PC-9 (cell line): Measurements from ENCODE around the gene MEF2B. TPM values are rescaled to one million over a fixed set of nuclear protein-coding genes. Genes with fewer than 3 reads are reported as not detected.

Experiments used
- BruUV-seq: library from RNA; stranded (reverse); fragments of 400-500 nt; replicated peaks from 2 replicates; lab custom pipeline; 2021; lab: Mats Ljungman, UMichigan
- CTCF ChIA-PET: fragments of 300-600 bp; sonication (Branson Sonifier 250); formaldehyde crosslinking; loops from one replicate; lab custom pipeline; 2022; ENCODE audit warnings: antibody characterized with exemption; lab: Charles Lee
- POLR2A ChIA-PET: fragments of 300-600 bp; sonication (Branson Sonifier 250); formaldehyde crosslinking; loops from one replicate; lab custom pipeline; 2022; ENCODE audit warnings: antibody characterized with exemption; ENCODE audit not compliant: unreplicated experiment; lab: Charles Lee
- DNase-seq, 2 experiments: peaks; one replicate each; pipeline versions ENCODE4 v3.0.0 to v3.0.0-alpha.2; 2015 to 2022; ENCODE audit warnings: mixed read lengths in 1 of 2
- H2AFZ ChIP-seq: fragments of 200-600 bp; sonication (generic); 2 replicates; pipeline ENCODE4 v1.8.1; 2017; ENCODE audit warnings: antibody characterized with exemption
- H3F3A ChIP-seq: fragments of 200-600 bp; sonication (generic); 2 replicates; pipeline ENCODE4 v1.8.1; 2017; ENCODE audit warnings: antibody characterized with exemption, mild to moderate bottlenecking, low read depth; ENCODE audit not compliant: insufficient read depth
- H3K27ac ChIP-seq: fragments of 200-600 bp; sonication (generic); 2 replicates; pipeline ENCODE4 v1.6.1; 2016; ENCODE audit warnings: mixed run types
- H3K27me3 ChIP-seq: fragments of 200-600 bp; sonication (generic); 2 replicates; pipeline ENCODE4 v1.6.1; 2016; ENCODE audit warnings: low read depth, mixed run types; ENCODE audit not compliant: insufficient read depth
- H3K36me3 ChIP-seq: fragments of 200-600 bp; sonication (generic); 2 replicates; pipeline ENCODE4 v1.6.1; 2016; ENCODE audit warnings: low read depth, mixed run types
- H3K4me1 ChIP-seq: fragments of 200-600 bp; sonication (generic); replicated peaks from 2 replicates; pipeline ENCODE4 v1.6.1; 2016; ENCODE audit warnings: mixed run types; ENCODE audit not compliant: insufficient read depth
- H3K4me2 ChIP-seq: fragments of 200-600 bp; sonication (generic); 2 replicates; pipeline ENCODE4 v1.6.1; 2017; ENCODE audit warnings: mixed run types
- H3K4me3 ChIP-seq: fragments of 200-600 bp; sonication (generic); 2 replicates; pipeline ENCODE4 v1.6.1; 2016; ENCODE audit warnings: mixed run types
- H3K79me2 ChIP-seq: fragments of 200-600 bp; sonication (generic); 2 replicates; pipeline ENCODE4 v1.6.1; 2017; ENCODE audit warnings: low read depth, mixed run types
- H3K9me2 ChIP-seq: fragments of 200-600 bp; sonication (generic); 2 replicates; pipeline ENCODE4 v1.8.1; 2017; ENCODE audit warnings: mild to moderate bottlenecking; ENCODE audit not compliant: insufficient read depth
- H3K9me3 ChIP-seq: fragments of 200-600 bp; sonication (generic); 2 replicates; pipeline ENCODE4 v1.8.1; 2016; ENCODE audit warnings: low read depth; ENCODE audit not compliant: insufficient read depth
- H4K20me1 ChIP-seq: fragments of 200-600 bp; sonication (generic); 2 replicates; pipeline ENCODE4 v1.8.1; 2017; ENCODE audit not compliant: insufficient read depth
- CTCF ChIP-seq: fragments of 200-600 bp; sonication (generic); conservative IDR thresholded peaks from 2 replicates; pipeline ENCODE4 v1.6.1; 2017; ENCODE audit warnings: mixed run types, antibody characterized with exemption, mild to moderate bottlenecking, moderate library complexity
- EZH2 ChIP-seq: fragments of 200-600 bp; sonication (generic); IDR thresholded peaks from 2 replicates; pipeline ENCODE4 v1.8.0; 2017; ENCODE audit warnings: antibody characterized with exemption, low read depth
- intact Hi-C: fragments of 100-400 bp; cut with micrococcal nuclease; formaldehyde crosslinking; loops from one replicate; pipeline ENCODE4 v1.10.0; 2022; ENCODE audit not compliant: unreplicated experiment
- total RNA-seq: library from RNA; stranded (reverse); gene quantifications from 2 replicates; pipeline ENCODE4 v1.2.3, GENCODE V29; 2021

MEF2B gene
- total RNA-seq, 1 experiment from 2014 or later = 1.8 TPM

GRCh38 chr19:19134687-19135158 lies 35.3 kb downstream of the MEF2B start:
- ChIA-PET POLR2A (no interaction called here), CTCF (no interaction called here)
- Histone ChIP-seq H3K79me2 (peaks cover 12% of the 10 kb centered on the region), H3K9me2 (no peaks in the 10 kb centered on the region), H3K27ac (no peak overlapping the region), H3K9me3 (no peaks in the 10 kb centered on the region; the same call in 1 of the 2 replicates), H3K27me3 (no peaks in the 10 kb centered on the region), H2AFZ (no peak overlapping the region), H3K4me3 (no peak overlapping the region), H3K4me1 (peaks cover 9% of the 10 kb centered on the region), H3F3A (peaks cover 8% of the 10 kb centered on the region; the same call in 1 of the 2 replicates), H3K36me3 (0 out of 2 replicates have a peak, but pooled peaks cover 4% of the 10 kb centered on the region), H3K4me2 (no peak overlapping the region), H4K20me1 (0 out of 2 replicates have a peak, but pooled peaks cover 3% of the 10 kb centered on the region)
- no peak for DNase-seq
- TF ChIP-seq CTCF (no peak), EZH2 (no peak)
- intact Hi-C loops = loop anchor here (5.0 kb wide), 1 partner anchor 508 kb away; the partner anchor contains the start of gene GMIP
- no TSS peak for BruUV-seq

- Histone ChIP-seq H3K36me3 (0 out of 2 replicates have a peak, but pooled peaks cover 4% of the 10 kb centered on the region), H4K20me1 (0 out of 2 replicates have a peak, but pooled peaks cover 3% of the 10 kb centered on the region), H3K27me3 (no peaks in the 10 kb centered on the region), H3F3A (peaks cover 4% of the 10 kb centered on the region; the same call in 1 of the 2 replicates), H3K4me3 (no peak overlapping the region), H3K4me2 (no peak overlapping the region), H3K79me2 (peaks cover 12% of the 10 kb centered on the region), H3K27ac (no peak overlapping the region), H3K9me3 (no peaks in the 10 kb centered on the region; the same call in 1 of the 2 replicates), H2AFZ (no peak overlapping the region), H3K4me1 (peaks cover 9% of the 10 kb centered on the region), H3K9me2 (no peaks in the 10 kb centered on the region)
- BruUV-seq = no TSS peak
- ChIA-PET POLR2A (no interaction called here), CTCF (no interaction called here)
- no peak for TF ChIP-seq CTCF
- no peak for TF ChIP-seq EZH2
- no peak for DNase-seq
- intact Hi-C loops = no loop called here
Observed at GRCh38 chr19:19133985-19134384, 36.1 kb downstream of the MEF2B start.

DNA sequence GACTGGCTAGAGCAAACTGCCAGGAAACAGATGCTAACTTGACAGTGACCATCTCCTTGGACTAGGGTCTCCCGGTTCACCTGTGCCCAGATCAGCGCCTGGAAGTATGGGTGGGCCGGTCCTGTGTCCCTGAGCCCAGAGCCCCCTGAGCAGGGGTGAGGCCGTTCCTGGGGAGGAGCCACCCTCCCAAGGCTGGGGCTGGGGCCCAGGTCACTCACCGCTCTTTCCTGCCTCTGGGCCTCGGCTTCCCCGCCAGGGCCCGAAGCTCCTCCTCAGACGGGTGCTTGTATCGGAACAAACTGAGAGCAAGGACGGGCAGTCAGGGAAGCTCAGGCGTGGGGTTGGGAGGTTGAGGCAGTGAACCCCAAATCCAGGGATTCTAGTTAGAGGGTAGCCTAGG lies 37.2 kb downstream of the MEF2B start:
- peaks cover 9% of the 10 kb centered on the region for H3K4me1 ChIP-seq
- intact Hi-C loops = no loop called here
- H3K4me3 ChIP-seq = no peak overlapping the region
- ChIA-PET CTCF (no interaction called here), POLR2A (no interaction called here)
- H3K4me2 ChIP-seq = no peak overlapping the region
- no peak for DNase-seq
- no peak overlapping the region for H3K27ac ChIP-seq
- no TSS peak for BruUV-seq
- peaks cover 5% of the 10 kb centered on the region; the same call in 1 of the 2 replicates for H4K20me1 ChIP-seq
- 0 out of 2 replicates have a peak, but pooled peaks cover 4% of the 10 kb centered on the region for H3K36me3 ChIP-seq
- no peak overlapping the region for H2AFZ ChIP-seq
- H3K9me3 ChIP-seq = no peaks in the 10 kb centered on the region; the same call in 1 of the 2 replicates
- H3K9me2 ChIP-seq = no peaks in the 10 kb centered on the region
- H3K79me2 ChIP-seq = peaks cover 11% of the 10 kb centered on the region
- no peaks in the 10 kb centered on the region for H3K27me3 ChIP-seq
- TF ChIP-seq EZH2 = no peak
- no peak for TF ChIP-seq CTCF
- no peaks in the 10 kb centered on the region for H3F3A ChIP-seq
